GM21360 (cell line): ENCODE data around the gene HOXA9.

Source experiments
- ATAC-seq: cut with Tn5 transposase; IDR thresholded peaks from one replicate; pipeline ENCODE4 v1.9.1; 2021; ENCODE audit warnings: mild to moderate bottlenecking, moderate library complexity; ENCODE audit not compliant: unreplicated experiment

HOXA9 gene

GRCh38 chr7:27177795-27178320, 12.5 kb upstream of the HOXA9 start:
- ATAC-seq: no peak

- ATAC-seq: no peak
Measured at GRCh38 chr7:27176962-27177794, 11.8 kb upstream of the HOXA9 start.

- ATAC-seq: no peak
Measured at GRCh38 chr7:27176524-27176845, 11.1 kb upstream of the HOXA9 start.

GRCh38 chr7:27175626-27176523, 10.5 kb upstream of the HOXA9 start:
- ATAC-seq: no peak

- ATAC-seq: no peak
Measured at GRCh38 chr7:27174874-27175625, 9.7 kb upstream of the HOXA9 start.

GRCh38 chr7:27173956-27174873, 8.9 kb upstream of the HOXA9 start, which contains the start of gene HOXA10:
TSS of gene HOXA10 (minus strand) at chr7:27174320. CDS start at chr7:27174306, 14 bp downstream.
- ATAC-seq: no peak

GRCh38 chr7:27173511-27173955, 8.2 kb upstream of the HOXA9 start:
- ATAC-seq: no peak

- no peak for ATAC-seq
Measured at GRCh38 chr7:27172823-27173510, 7.6 kb upstream of the HOXA9 start.

- ATAC-seq: no peak
Measured at GRCh38 chr7:27172315-27172774, 7.0 kb upstream of the HOXA9 start.

- ATAC-seq: no peak
Measured at GRCh38 chr7:27171637-27172314, 6.4 kb upstream of the HOXA9 start.

GRCh38 chr7:27171325-27171636, 5.9 kb upstream of the HOXA9 start:
- no peak for ATAC-seq

GRCh38 chr7:27170426-27171324, 5.3 kb upstream of the HOXA9 start:
- no peak for ATAC-seq

GRCh38 chr7:27169658-27170425, 4.5 kb upstream of the HOXA9 start:
- ATAC-seq: no peak

- no peak for ATAC-seq
Measured at GRCh38 chr7:27168265-27168947, 3.1 kb upstream of the HOXA9 start.

GRCh38 chr7:27167916-27168264, 2.6 kb upstream of the HOXA9 start:
- no peak for ATAC-seq
